ENCODE results near the gene C6orf132.

DNA sequence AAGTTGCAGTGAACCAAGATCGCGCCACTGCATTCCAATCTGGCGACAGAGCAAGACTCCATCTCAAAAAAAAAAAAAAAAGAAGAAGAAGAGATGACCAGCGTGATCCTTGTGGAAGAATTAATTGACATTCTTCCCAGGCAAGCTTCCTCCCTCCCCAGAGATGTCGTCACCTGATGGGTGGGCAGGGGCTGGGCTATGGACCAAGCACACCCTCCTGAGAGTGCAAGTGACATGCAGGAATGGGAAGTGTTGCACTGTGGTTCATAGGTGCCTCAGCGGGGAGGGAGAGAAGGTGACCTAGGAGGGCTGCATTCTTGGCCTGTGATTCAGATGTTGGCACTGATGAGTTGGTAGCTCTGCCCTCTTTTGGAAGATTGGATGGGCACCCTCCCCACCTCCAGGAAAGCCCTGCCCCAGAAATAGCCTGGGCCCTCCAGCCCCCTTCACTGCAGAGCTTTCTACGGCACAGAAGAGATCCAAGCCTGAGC is 54.3 kb downstream of the C6orf132 start:
- TF ChIP-seq MED1 (CRISPR knock-in tag; IDR thresholded peaks at IDR 0.05; ENCODE audit: borderline replicate concordance): 0 out of 2 replicates have a peak, but pooled peaks have one; percentile 20
- no peak for TF ChIP-seq FOXA3 (CRISPR knock-in tag; conservative IDR thresholded peaks at IDR 0.05 in 1 of 2, IDR thresholded peaks at IDR 0.05 in 1 of 2)
- no peak for TF ChIP-seq PML (IDR thresholded peaks at IDR 0.05; ENCODE audit: low read length)
- TF ChIP-seq, protein P1, sequence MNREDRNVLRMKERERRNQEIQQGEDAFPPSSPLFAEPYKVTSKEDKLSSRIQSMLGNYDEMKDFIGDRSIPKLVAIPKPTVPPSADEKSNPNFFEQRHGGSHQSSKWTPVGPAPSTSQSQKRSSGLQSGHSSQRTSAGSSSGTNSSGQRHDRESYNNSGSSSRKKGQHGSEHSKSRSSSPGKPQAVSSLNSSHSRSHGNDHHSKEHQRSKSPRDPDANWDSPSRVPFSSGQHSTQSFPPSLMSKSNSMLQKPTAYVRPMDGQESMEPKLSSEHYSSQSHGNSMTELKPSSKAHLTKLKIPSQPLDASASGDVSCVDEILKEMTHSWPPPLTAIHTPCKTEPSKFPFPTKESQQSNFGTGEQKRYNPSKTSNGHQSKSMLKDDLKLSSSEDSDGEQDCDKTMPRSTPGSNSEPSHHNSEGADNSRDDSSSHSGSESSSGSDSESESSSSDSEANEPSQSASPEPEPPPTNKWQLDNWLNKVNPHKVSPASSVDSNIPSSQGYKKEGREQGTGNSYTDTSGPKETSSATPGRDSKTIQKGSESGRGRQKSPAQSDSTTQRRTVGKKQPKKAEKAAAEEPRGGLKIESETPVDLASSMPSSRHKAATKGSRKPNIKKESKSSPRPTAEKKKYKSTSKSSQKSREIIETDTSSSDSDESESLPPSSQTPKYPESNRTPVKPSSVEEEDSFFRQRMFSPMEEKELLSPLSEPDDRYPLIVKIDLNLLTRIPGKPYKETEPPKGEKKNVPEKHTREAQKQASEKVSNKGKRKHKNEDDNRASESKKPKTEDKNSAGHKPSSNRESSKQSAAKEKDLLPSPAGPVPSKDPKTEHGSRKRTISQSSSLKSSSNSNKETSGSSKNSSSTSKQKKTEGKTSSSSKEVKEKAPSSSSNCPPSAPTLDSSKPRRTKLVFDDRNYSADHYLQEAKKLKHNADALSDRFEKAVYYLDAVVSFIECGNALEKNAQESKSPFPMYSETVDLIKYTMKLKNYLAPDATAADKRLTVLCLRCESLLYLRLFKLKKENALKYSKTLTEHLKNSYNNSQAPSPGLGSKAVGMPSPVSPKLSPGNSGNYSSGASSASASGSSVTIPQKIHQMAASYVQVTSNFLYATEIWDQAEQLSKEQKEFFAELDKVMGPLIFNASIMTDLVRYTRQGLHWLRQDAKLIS (CRISPR knock-in tag; IDR thresholded peaks at IDR 0.05): no peak
- TF ChIP-seq ZNF184 (CRISPR knock-in tag; IDR thresholded peaks at IDR 0.05): no peak
- TF ChIP-seq, protein P2, sequence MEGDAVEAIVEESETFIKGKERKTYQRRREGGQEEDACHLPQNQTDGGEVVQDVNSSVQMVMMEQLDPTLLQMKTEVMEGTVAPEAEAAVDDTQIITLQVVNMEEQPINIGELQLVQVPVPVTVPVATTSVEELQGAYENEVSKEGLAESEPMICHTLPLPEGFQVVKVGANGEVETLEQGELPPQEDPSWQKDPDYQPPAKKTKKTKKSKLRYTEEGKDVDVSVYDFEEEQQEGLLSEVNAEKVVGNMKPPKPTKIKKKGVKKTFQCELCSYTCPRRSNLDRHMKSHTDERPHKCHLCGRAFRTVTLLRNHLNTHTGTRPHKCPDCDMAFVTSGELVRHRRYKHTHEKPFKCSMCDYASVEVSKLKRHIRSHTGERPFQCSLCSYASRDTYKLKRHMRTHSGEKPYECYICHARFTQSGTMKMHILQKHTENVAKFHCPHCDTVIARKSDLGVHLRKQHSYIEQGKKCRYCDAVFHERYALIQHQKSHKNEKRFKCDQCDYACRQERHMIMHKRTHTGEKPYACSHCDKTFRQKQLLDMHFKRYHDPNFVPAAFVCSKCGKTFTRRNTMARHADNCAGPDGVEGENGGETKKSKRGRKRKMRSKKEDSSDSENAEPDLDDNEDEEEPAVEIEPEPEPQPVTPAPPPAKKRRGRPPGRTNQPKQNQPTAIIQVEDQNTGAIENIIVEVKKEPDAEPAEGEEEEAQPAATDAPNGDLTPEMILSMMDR (IDR thresholded peaks at IDR 0.05 in 2 of 3, conservative IDR thresholded peaks at IDR 0.05 in 1 of 3; ENCODE audit: insufficient read depth in 2 of 3, low read depth in 1 of 3, low read length in 3 of 3): no peak
- TF ChIP-seq, protein P3, sequence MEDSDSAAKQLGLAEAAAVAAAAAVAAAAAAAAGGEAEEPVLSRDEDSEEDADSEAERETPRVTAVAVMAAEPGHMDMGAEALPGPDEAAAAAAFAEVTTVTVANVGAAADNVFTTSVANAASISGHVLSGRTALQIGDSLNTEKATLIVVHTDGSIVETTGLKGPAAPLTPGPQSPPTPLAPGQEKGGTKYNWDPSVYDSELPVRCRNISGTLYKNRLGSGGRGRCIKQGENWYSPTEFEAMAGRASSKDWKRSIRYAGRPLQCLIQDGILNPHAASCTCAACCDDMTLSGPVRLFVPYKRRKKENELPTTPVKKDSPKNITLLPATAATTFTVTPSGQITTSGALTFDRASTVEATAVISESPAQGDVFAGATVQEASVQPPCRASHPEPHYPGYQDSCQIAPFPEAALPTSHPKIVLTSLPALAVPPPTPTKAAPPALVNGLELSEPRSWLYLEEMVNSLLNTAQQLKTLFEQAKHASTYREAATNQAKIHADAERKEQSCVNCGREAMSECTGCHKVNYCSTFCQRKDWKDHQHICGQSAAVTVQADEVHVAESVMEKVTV (CRISPR knock-in tag; IDR thresholded peaks at IDR 0.05): no peak

Measured in K562 (cell line).